Astrocyte (in vitro differentiated cells and primary cell): ENCODE data around the gene PTCRA. TPM values are rescaled to one million over a fixed set of nuclear protein-coding genes. Genes with fewer than 3 reads are reported as not detected.

Experiments used
- DNase-seq: peaks from one replicate; pipeline ENCODE4 v3.0.0-alpha.2; 2010; ENCODE audit warnings: low read depth
- FAIRE-seq: peaks from 2 replicates; lab custom pipeline; 2011; peaks lifted over from hg19 to GRCh38; lab: Jason Lieb, UNC
- H2AFZ ChIP-seq: 2 replicates; pipeline ENCODE4 v1.6.0; 2012; ENCODE audit warnings: low read depth, low read length, inconsistent platforms
- H3K27ac ChIP-seq: 2 replicates; pipeline ENCODE4 v1.5.1; 2011; ENCODE audit warnings: low read depth, low read length, inconsistent platforms
- H3K27me3 ChIP-seq: 2 replicates; pipeline ENCODE4 v1.6.0; 2011; ENCODE audit warnings: low read length, inconsistent platforms; ENCODE audit not compliant: insufficient read depth
- H3K36me3 ChIP-seq: 2 replicates; pipeline ENCODE4 v1.5.1; 2011; ENCODE audit warnings: low read length, inconsistent platforms; ENCODE audit not compliant: insufficient read depth
- H3K4me1 ChIP-seq: 2 replicates; pipeline ENCODE4 v1.5.1; 2011; ENCODE audit warnings: low read length, inconsistent platforms; ENCODE audit not compliant: insufficient read depth
- H3K4me2 ChIP-seq: 2 replicates; pipeline ENCODE4 v1.6.0; 2012; ENCODE audit warnings: low read length, inconsistent platforms
- H3K4me3 ChIP-seq: 2 replicates; pipeline ENCODE4 v1.5.1; 2011; ENCODE audit warnings: low read depth, mild to moderate bottlenecking, low read length, inconsistent platforms; ENCODE audit not compliant: insufficient read depth
- H3K79me2 ChIP-seq: 2 replicates; pipeline ENCODE4 v1.6.0; 2012; ENCODE audit warnings: mild to moderate bottlenecking, low read length, inconsistent platforms; ENCODE audit not compliant: insufficient read depth
- H3K9ac ChIP-seq: 2 replicates; pipeline ENCODE4 v1.6.0; 2012; ENCODE audit warnings: mild to moderate bottlenecking, low read length, inconsistent platforms
- H3K9me3 ChIP-seq: 2 replicates; pipeline ENCODE4 v1.5.1; 2012; ENCODE audit warnings: low read depth, mild to moderate bottlenecking, low read length, inconsistent platforms; ENCODE audit not compliant: insufficient read depth
- H4K20me1 ChIP-seq: 2 replicates; pipeline ENCODE4 v1.6.0; 2012; ENCODE audit warnings: low read length, inconsistent platforms; ENCODE audit not compliant: insufficient read depth
- H3K27ac Mint-ChIP-seq: one replicate; pipeline ENCODE4 v1.8.0; 2021; ENCODE audit warnings: mild to moderate bottlenecking, mixed read lengths; ENCODE audit not compliant: unreplicated experiment
- H3K27me3 Mint-ChIP-seq: one replicate; pipeline ENCODE4 v1.8.0; 2021; ENCODE audit warnings: low read depth, mixed read lengths; ENCODE audit not compliant: unreplicated experiment
- H3K36me3 Mint-ChIP-seq: one replicate; pipeline ENCODE4 v1.8.0; 2021; ENCODE audit warnings: low read depth, mixed read lengths; ENCODE audit not compliant: unreplicated experiment
- H3K4me1 Mint-ChIP-seq: one replicate; pipeline ENCODE4 v1.8.0; 2021; ENCODE audit warnings: low read depth, mixed read lengths; ENCODE audit not compliant: unreplicated experiment
- H3K4me3 Mint-ChIP-seq: one replicate; pipeline ENCODE4 v1.8.0; 2021; ENCODE audit warnings: mild to moderate bottlenecking, moderate library complexity, mixed read lengths; ENCODE audit not compliant: unreplicated experiment
- H3K9me3 Mint-ChIP-seq: one replicate; pipeline ENCODE4 v1.8.0; 2021; ENCODE audit warnings: mild to moderate bottlenecking, mixed read lengths; ENCODE audit not compliant: unreplicated experiment
- EZH2 ChIP-seq: IDR thresholded peaks from 2 replicates; pipeline ENCODE4 v1.6.1; 2012; ENCODE audit warnings: mild to moderate bottlenecking, low read length, inconsistent platforms; ENCODE audit not compliant: insufficient read depth
- total RNA-seq: library from RNA; stranded (reverse); gene quantifications from 2 replicates; pipeline ENCODE4 v1.2.1, GENCODE V29; 2021
- TF ChIP-seq, protein P1 (sequence below): IDR thresholded peaks from 2 replicates; pipeline ENCODE4 v1.5.1; 2011; ENCODE audit warnings: low read depth, mild to moderate bottlenecking, inconsistent platforms, low read length, moderate library complexity; ENCODE audit not compliant: insufficient read depth

PTCRA gene
- total RNA-seq, 1 donor from 2014 or later: not detected

DNA sequence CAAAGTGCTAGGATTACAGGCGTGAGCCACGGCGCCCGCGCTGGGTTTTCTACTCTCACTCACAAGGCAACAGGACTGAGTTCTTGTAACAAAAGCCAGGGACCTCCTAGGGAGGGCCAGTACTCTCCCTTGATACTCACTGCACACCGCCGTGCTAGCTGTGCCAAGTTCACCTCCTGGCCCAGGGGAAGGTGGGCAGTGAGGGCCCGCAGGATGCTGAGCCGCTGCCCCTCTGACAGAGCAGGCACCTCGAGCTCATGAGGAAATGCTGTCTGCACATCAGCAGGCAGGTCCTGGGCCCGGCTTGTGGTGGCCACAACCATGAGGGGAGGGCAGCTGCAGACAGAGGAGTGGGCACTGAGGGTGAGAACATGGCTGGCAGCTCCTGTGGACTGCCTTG, 51.4 kb downstream of the PTCRA start:
- Mint-ChIP-seq H3K4me3 (no peak overlapping the region), H3K9me3 (no peaks in the 10 kb centered on the region), H3K27ac (no peak overlapping the region), H3K4me1 (peaks cover 11% of the 10 kb centered on the region), H3K36me3 (peaks cover 15% of the 10 kb centered on the region), H3K27me3 (peaks cover 3% of the 10 kb centered on the region)
- FAIRE-seq: no peak
- H3K4me3 ChIP-seq: no peak overlapping the region
- no peak overlapping the region for H3K9ac ChIP-seq
- no peaks in the 10 kb centered on the region for H3K27me3 ChIP-seq
- TF ChIP-seq, protein P1, sequence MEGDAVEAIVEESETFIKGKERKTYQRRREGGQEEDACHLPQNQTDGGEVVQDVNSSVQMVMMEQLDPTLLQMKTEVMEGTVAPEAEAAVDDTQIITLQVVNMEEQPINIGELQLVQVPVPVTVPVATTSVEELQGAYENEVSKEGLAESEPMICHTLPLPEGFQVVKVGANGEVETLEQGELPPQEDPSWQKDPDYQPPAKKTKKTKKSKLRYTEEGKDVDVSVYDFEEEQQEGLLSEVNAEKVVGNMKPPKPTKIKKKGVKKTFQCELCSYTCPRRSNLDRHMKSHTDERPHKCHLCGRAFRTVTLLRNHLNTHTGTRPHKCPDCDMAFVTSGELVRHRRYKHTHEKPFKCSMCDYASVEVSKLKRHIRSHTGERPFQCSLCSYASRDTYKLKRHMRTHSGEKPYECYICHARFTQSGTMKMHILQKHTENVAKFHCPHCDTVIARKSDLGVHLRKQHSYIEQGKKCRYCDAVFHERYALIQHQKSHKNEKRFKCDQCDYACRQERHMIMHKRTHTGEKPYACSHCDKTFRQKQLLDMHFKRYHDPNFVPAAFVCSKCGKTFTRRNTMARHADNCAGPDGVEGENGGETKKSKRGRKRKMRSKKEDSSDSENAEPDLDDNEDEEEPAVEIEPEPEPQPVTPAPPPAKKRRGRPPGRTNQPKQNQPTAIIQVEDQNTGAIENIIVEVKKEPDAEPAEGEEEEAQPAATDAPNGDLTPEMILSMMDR: no peak
- TF ChIP-seq EZH2: no peak
- H3K4me2 ChIP-seq: no peak overlapping the region
- no peaks in the 10 kb centered on the region for H3K36me3 ChIP-seq
- peaks cover 3% of the 10 kb centered on the region for H4K20me1 ChIP-seq
- no peak overlapping the region for H3K27ac ChIP-seq
- no peaks in the 10 kb centered on the region for H3K79me2 ChIP-seq
- no peak for DNase-seq
- no peaks in the 10 kb centered on the region for H3K9me3 ChIP-seq
- H2AFZ ChIP-seq: no peak overlapping the region
- H3K4me1 ChIP-seq: peaks cover 6% of the 10 kb centered on the region

DNA sequence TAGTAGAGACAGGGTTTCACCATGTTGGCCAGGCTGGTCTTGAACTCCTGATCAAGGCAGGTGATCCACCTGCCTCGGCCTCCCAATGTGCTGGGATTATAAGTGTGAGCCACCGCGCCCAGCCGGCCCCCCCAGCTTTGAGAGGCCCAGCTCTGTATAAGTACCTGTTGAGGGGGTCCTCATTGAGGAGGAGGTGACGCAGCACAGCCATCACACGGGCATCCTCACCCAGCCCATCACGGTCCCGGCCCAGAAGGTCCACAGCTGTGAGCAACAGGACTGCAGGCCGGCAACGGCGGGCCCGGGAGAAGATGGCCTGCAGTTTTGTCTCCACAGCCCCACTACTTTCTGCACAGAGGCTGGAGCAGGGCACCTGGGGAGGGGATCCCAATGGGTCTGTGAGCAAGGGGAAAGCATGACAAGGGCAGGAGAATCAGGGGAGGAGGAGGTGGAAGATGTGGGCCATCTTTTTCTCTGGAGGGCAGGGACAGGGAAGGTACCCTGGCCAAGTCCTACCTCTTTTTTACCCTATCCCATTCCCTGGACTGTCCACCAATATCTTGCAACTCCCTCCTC, 52.4 kb downstream of the PTCRA start:
- H3K9me3 Mint-ChIP-seq: no peaks in the 10 kb centered on the region
- no peak overlapping the region for H3K4me2 ChIP-seq
- H3K4me1 ChIP-seq: peaks cover 6% of the 10 kb centered on the region
- no peak for TF ChIP-seq EZH2
- TF ChIP-seq, protein P1: no peak
- peaks cover 15% of the 10 kb centered on the region for H3K36me3 Mint-ChIP-seq
- no peaks in the 10 kb centered on the region for H3K79me2 ChIP-seq
- no peaks in the 10 kb centered on the region for H3K9me3 ChIP-seq
- FAIRE-seq (no peak), DNase-seq (no peak)
- no peak overlapping the region for H3K27ac ChIP-seq
- no peak overlapping the region for H3K27ac Mint-ChIP-seq
- no peak overlapping the region for H3K4me3 Mint-ChIP-seq
- H3K9ac ChIP-seq: no peak overlapping the region
- H4K20me1 ChIP-seq: peaks cover 3% of the 10 kb centered on the region
- H2AFZ ChIP-seq: no peak overlapping the region
- H3K27me3 Mint-ChIP-seq: no peaks in the 10 kb centered on the region
- H3K36me3 ChIP-seq: no peaks in the 10 kb centered on the region
- no peak overlapping the region for H3K4me3 ChIP-seq
- peaks cover 11% of the 10 kb centered on the region for H3K4me1 Mint-ChIP-seq
- no peaks in the 10 kb centered on the region for H3K27me3 ChIP-seq

DNA sequence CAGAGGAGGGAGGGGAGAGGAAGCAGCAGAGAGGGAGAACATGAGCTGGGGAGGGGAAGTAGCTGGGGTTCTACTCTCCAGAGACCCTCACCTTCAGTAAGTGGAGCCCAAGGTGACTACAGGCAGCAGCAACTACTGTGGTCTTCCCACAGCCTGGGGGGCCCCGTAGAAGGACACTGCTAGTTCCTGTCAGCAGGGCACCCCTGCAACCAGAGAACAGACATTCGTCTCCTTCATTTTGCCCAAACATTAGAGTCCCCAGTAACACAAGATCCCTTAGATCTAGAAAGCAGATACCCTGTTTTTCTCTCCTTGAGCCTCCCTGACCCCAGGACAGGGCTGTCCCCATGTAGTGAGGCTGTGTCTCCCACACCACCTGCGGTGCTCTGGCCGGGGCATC, 52.9 kb downstream of the PTCRA start:
- H3K9me3 ChIP-seq: no peaks in the 10 kb centered on the region
- no peak for DNase-seq
- no peaks in the 10 kb centered on the region for H3K79me2 ChIP-seq
- H3K4me3 Mint-ChIP-seq: no peak overlapping the region
- H3K9me3 Mint-ChIP-seq: no peaks in the 10 kb centered on the region
- H3K27me3 ChIP-seq: no peaks in the 10 kb centered on the region
- H3K27ac ChIP-seq: no peak overlapping the region
- no peak overlapping the region for H3K27ac Mint-ChIP-seq
- H3K36me3 ChIP-seq: no peaks in the 10 kb centered on the region
- FAIRE-seq: no peak
- no peak overlapping the region for H3K9ac ChIP-seq
- H3K4me1 ChIP-seq: peaks cover 6% of the 10 kb centered on the region
- H2AFZ ChIP-seq: no peak overlapping the region
- no peak overlapping the region for H3K4me2 ChIP-seq
- peaks cover 3% of the 10 kb centered on the region for H4K20me1 ChIP-seq
- H3K36me3 Mint-ChIP-seq: peaks cover 16% of the 10 kb centered on the region
- H3K27me3 Mint-ChIP-seq: no peaks in the 10 kb centered on the region
- peaks cover 11% of the 10 kb centered on the region for H3K4me1 Mint-ChIP-seq
- TF ChIP-seq EZH2: no peak
- TF ChIP-seq, protein P1: no peak
- H3K4me3 ChIP-seq: no peak overlapping the region
